Nasal cavity respiratory epithelium epithelial cell of viscerocranial mucosa (primary cell): ENCODE data around the gene PEG3. TPM values are rescaled to one million over a fixed set of nuclear protein-coding genes. Genes with fewer than 3 reads are reported as not detected.

Experiments
- total RNA-seq: library from RNA; depleted of rRNA; stranded (reverse); fragments of >200 nt; gene quantifications from 2 replicates; pipeline ENCODE4 v1.2.3, GENCODE V29; 2014

Gene PEG3
- total RNA-seq: 0.28 and 0.34 TPM in 2 replicates

DNA sequence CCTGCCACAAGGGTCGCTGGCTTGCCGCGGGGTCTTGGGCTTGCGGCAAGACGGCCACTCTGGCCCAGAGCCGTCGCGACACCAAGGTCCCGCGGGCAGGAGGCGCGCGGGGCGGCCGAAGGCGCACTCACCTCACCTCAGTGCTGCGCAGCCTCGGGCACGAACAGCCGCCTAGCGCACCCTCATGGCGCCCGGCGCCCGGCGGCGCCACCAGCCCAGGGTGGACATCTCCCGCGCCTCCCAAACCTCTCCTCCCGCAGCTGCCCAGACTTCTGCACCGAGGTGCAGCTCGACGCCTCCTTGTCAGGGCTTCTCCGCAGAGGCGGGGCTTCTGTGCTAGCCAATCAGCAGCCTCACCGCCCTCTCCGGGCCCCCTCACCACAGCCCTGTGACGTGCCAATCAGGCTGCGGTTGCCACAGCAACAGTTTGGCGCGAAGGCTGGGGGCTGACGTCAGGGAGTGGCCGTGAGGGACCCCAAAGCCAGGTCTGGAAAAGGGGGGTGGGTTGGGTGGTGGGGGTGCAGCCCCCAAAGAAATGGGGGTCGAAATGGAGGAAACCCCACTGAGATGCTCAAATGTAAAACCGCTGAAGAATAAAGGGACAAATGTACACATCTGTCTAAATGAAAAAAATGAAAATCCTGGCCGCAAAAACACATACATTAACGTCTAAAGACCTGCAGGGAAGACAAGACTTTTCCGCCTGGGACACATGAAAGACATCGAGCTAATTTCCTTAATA lies at the start of gene PEG3, which contains the start of gene ZIM2:
Gene PEG3 (minus strand): TSS at position 276 of the 742 bp plus-strand sequence. CDS start 16,071 bp downstream, outside the sequence.
Gene ZIM2 (minus strand): TSS at position 276 of the 742 bp plus-strand sequence. CDS start 16,449 bp downstream, outside the sequence.

Other genes with a start within 250 kb of the PEG3 start
- gene ZNF71, start 245.4 kb downstream of the PEG3 start, total RNA-seq: 4.4 and 13.0 TPM in 2 replicates
- 0.21 and 0.34 TPM in 2 replicates for gene SMIM17, start 197.6 kb downstream of the PEG3 start, total RNA-seq
- under 0.01 and 0.36 TPM in 2 replicates for gene ZNF835, start 169.0 kb downstream of the PEG3 start, total RNA-seq
- gene ZIM2, start within 50 bp of the PEG3 start, total RNA-seq: not detected in 2 replicates